ENCODE data around the gene TBC1D22A. TPM values are rescaled to one million over a fixed set of nuclear protein-coding genes. Genes with fewer than 3 reads are reported as not detected.
A peak's percentile ranks its signal among the peaks of the same experiment; 100 is the strongest.

TBC1D22A gene
- total and polyA plus RNA-seq, 2 experiments from 2014 or later: 15.3 to 19.8 TPM

GRCh38 chr22:46875089-46875488, 112.6 kb downstream of the TBC1D22A start:
- Histone ChIP-seq H4K20me1 (ENCODE audit: insufficient read depth, poor library complexity, severe bottlenecking) (no peaks in the 10 kb centered on the region), H3K9me3 (ENCODE audit: low read depth) (no peaks in the 10 kb centered on the region), H3K9me2 (replicated peaks; ENCODE audit: insufficient read depth) (no peaks in the 10 kb centered on the region), H3K4me3 (no peak overlapping the region), H3K36me3 (replicated peaks; ENCODE audit: insufficient read depth, low read depth) (no peaks in the 10 kb centered on the region), H3K79me2 (peaks cover 7% of the 10 kb centered on the region), H3K27me3 (no peaks in the 10 kb centered on the region), H2AFZ (no peak overlapping the region), H3K4me2 (no peak overlapping the region), H3K4me1 (ENCODE audit: insufficient read depth) (peaks cover 5% of the 10 kb centered on the region), H3K27ac (no peak overlapping the region)
- TF ChIP-seq EZH2phosphoT487 (IDR thresholded peaks at IDR 0.05; ENCODE audit: low read depth, severe bottlenecking, unreplicated experiment) (no peak), CTCF (IDR thresholded peaks at IDR 0.05; ENCODE audit: poor library complexity) (no peak), EZH2 (IDR thresholded peaks at IDR 0.05; ENCODE audit: borderline replicate concordance) (no peak)
- WGBS (ENCODE audit: low lambda C conversion rate, missing lambda C conversion rate): 81% methylated on average over 4 of the region's 4 CpGs
- no peak for DNase-seq (ENCODE audit: low spot score)

- peaks cover 7% of the 10 kb centered on the region for H3K79me2 ChIP-seq
- H4K20me1 ChIP-seq (ENCODE audit: insufficient read depth, poor library complexity, severe bottlenecking): no peaks in the 10 kb centered on the region
- H3K27ac ChIP-seq: no peak overlapping the region
- TF ChIP-seq EZH2phosphoT487 (IDR thresholded peaks at IDR 0.05; ENCODE audit: low read depth, severe bottlenecking, unreplicated experiment) (no peak), CTCF (IDR thresholded peaks at IDR 0.05; ENCODE audit: poor library complexity) (no peak), EZH2 (IDR thresholded peaks at IDR 0.05; ENCODE audit: borderline replicate concordance) (no peak)
- no peaks in the 10 kb centered on the region for H3K36me3 ChIP-seq (replicated peaks; ENCODE audit: insufficient read depth, low read depth)
- H3K9me3 ChIP-seq (ENCODE audit: low read depth): no peaks in the 10 kb centered on the region
- no peak for DNase-seq (ENCODE audit: low spot score)
- no peak overlapping the region for H2AFZ ChIP-seq
- H3K9me2 ChIP-seq (replicated peaks; ENCODE audit: insufficient read depth): no peaks in the 10 kb centered on the region
- no peak overlapping the region for H3K4me2 ChIP-seq
- H3K4me3 ChIP-seq: no peak overlapping the region
- 85% methylated on average over 7 of the region's 7 CpGs for WGBS (ENCODE audit: low lambda C conversion rate, missing lambda C conversion rate)
- peaks cover 5% of the 10 kb centered on the region for H3K4me1 ChIP-seq (ENCODE audit: insufficient read depth)
- no peaks in the 10 kb centered on the region for H3K27me3 ChIP-seq
Measured at GRCh38 chr22:46876357-46876934, 114.0 kb downstream of the TBC1D22A start.

GRCh38 chr22:46878191-46878948, 115.9 kb downstream of the TBC1D22A start:
- H3K9me3 ChIP-seq (ENCODE audit: low read depth): no peaks in the 10 kb centered on the region
- no peak overlapping the region for H3K27ac ChIP-seq
- WGBS (ENCODE audit: low lambda C conversion rate, missing lambda C conversion rate): 87% methylated on average over 11 of the region's 11 CpGs
- H3K9me2 ChIP-seq (replicated peaks; ENCODE audit: insufficient read depth): no peaks in the 10 kb centered on the region
- no peak overlapping the region for H2AFZ ChIP-seq
- peaks cover 5% of the 10 kb centered on the region for H3K4me1 ChIP-seq (ENCODE audit: insufficient read depth)
- no peaks in the 10 kb centered on the region for H4K20me1 ChIP-seq (ENCODE audit: insufficient read depth, poor library complexity, severe bottlenecking)
- TF ChIP-seq CTCF (IDR thresholded peaks at IDR 0.05; ENCODE audit: poor library complexity) (no peak), EZH2 (IDR thresholded peaks at IDR 0.05; ENCODE audit: borderline replicate concordance) (no peak), EZH2phosphoT487 (IDR thresholded peaks at IDR 0.05; ENCODE audit: low read depth, severe bottlenecking, unreplicated experiment) (no peak)
- no peaks in the 10 kb centered on the region for H3K36me3 ChIP-seq (replicated peaks; ENCODE audit: insufficient read depth, low read depth)
- H3K79me2 ChIP-seq: peaks cover 10% of the 10 kb centered on the region
- no peak overlapping the region for H3K4me3 ChIP-seq
- DNase-seq (ENCODE audit: low spot score): peak; percentile 47
- H3K4me2 ChIP-seq: no peak overlapping the region
- no peaks in the 10 kb centered on the region for H3K27me3 ChIP-seq
